Loucy (cell line): ENCODE measurements around the gene KIF26A.

ENCODE experiments used
- EZH2phosphoT487 ChIP-seq: fragments of 200-600 bp; IDR thresholded peaks from 2 replicates; pipeline ENCODE4 v1.6.1; 2018; ENCODE audit warnings: antibody characterized with exemption, mild to moderate bottlenecking, moderate library complexity, borderline replicate concordance
- TF ChIP-seq, protein P1 (sequence below): fragments of 200-600 bp; sonication (generic); conservative IDR thresholded peaks from 2 replicates; pipeline ENCODE4 v1.5.1; 2014; ENCODE audit warnings: mild to moderate bottlenecking, antibody characterized with exemption, low read length

DNA sequence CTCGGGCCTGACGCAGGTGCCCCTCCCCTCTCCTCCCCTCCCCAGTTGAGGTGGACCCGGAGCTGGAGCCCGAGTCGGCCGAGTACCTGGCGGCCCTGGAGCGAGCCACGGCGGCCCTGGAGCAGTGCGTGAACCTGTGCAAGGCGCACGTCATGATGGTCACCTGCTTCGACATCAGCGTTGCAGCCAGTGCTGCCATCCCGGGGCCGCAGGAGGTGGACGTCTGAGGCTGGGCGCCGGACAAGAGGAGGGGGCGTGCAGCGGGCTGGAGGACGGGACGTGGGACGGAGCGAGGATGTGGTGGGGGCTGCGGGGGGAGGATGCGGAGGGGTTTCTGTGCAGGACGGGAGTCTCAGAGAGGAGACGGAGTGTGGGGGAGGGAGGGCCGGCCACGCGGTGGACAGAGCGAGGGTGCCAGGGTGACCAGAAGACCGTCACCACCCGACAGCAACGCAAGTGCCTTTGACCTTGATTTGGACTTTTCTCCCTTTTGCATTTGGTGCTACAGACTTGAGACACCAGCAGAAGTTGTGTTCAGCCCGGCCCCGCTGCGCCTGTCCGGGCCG is 41.3 kb downstream of the KIF26A start:
- TF ChIP-seq, protein P1, sequence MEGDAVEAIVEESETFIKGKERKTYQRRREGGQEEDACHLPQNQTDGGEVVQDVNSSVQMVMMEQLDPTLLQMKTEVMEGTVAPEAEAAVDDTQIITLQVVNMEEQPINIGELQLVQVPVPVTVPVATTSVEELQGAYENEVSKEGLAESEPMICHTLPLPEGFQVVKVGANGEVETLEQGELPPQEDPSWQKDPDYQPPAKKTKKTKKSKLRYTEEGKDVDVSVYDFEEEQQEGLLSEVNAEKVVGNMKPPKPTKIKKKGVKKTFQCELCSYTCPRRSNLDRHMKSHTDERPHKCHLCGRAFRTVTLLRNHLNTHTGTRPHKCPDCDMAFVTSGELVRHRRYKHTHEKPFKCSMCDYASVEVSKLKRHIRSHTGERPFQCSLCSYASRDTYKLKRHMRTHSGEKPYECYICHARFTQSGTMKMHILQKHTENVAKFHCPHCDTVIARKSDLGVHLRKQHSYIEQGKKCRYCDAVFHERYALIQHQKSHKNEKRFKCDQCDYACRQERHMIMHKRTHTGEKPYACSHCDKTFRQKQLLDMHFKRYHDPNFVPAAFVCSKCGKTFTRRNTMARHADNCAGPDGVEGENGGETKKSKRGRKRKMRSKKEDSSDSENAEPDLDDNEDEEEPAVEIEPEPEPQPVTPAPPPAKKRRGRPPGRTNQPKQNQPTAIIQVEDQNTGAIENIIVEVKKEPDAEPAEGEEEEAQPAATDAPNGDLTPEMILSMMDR, result no peak
- TF ChIP-seq EZH2phosphoT487, result no peak
